ENCODE measurements around the gene ELOVL2.
"Not testable (repeated sequence)": the region's sequence is repeated elsewhere in the genome, so short reads cannot be mapped to it uniquely, and the experiment has no call there.

Gene ELOVL2

DNA sequence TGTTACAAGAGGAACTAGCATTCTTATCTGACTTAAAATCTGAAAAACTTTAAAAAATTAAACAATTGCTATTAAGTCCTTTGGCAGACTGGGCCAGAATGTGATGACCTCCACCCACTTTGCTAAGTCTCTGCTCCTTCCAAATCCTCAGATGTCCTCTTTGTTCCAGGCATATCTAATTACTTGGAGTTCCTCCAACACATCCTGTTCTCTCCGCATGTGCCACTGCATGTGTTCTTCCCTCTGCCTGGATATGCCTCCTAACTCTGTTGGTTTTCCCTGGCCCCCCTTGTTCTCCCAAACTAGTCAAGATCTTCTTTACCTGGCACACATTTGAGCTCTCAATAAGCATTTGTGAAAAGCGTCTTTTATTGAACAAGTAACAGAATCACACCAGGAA is 23.1 kb downstream of the ELOVL2 start:
- DNase-seq (ENCODE audit: low read depth): no peak

DNA sequence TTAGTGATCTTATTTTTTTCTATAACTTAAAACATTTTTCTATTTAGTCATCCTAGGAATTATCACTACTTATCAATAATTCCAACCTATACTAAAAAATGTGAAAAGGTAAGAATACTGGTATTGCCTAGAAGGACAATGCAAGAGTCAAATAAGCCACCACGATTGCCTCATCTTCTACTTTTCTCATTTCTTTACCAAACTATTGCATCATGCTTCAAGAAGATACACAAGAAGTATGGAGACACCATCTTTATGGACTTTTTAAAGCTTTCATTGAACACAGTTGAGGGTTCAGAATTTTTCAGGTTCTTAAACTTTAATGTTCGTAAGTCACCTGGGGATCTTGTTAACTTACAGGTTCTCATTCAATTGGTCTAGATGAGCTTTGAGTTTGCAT is 25.9 kb downstream of the ELOVL2 start:
- no peak for DNase-seq (ENCODE audit: low read depth)

DNA sequence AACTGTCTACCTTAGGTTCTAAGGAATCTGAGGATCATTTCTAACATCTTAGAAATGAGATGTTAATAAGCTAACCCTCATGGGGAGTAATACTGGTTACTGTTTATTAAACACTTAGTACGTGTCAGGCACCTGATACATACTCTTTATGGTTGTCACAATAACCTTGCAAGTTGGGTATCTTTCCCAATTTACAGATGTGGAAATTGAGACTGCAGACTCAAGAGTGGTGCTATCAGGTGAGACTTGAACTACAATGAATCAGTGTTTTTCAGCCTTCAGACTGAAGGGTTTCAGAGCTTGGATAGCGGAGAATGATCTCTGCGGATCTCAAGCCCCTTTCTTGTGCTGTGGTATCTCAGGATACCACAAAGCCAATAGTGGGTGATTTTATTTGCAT is 27.0 kb downstream of the ELOVL2 start:
- DNase-seq (ENCODE audit: low read depth): no peak

DNA sequence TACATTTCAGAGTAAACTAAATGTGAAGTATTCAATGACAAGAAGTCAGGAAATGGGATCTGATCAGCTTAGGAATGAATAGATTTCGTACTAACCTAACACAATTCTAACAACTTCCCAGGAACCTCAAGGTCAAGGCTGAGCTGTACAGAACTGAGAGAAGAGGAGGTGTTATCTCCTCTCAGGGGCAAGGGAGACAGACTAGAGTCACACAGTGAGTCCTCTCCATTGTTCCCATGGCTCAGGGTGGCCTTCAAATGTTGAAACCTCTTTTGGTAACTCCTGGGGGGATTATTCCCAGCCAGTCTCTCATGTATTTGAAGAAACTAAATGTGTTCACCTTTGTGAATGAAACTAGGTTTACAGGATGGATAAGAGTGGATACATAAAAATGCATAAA is 27.7 kb downstream of the ELOVL2 start:
- DNase-seq (ENCODE audit: low read depth): no peak

DNA sequence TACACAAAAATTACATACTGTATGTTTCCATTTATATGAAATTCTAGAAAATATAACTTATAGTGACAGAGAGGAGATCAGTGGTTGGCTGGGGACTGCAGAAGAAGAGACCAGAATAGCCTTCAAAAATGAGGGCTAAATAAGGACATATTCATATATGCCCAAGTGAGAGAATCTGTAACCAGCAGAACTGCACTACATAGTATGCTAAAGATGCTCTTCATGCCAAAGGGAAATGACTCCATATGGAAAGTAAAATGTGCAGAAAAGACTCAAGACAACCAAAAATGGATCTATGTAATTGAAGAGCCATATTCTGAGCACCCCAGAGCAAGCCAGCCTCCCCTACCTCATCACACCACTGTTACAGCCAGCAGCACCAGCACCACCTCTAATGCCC is 29.0 kb downstream of the ELOVL2 start:
- no peak for DNase-seq (ENCODE audit: low read depth)

DNA sequence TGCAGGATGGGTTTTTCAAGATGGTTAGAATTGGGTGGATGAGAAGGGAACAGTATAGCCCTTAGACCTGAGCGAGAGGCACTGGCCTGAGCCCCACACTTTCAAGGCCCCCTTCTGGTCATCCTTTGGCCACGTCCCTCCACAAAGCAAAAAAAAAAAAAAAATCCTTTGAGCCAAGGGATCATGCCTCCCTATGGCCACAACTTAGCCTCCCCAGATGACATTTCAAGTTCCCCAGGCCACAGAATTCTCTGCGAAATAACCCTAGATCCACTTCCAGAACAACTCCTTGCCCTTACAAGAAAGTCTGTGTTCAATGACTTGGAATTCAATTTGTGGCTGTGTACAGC is 30.4 kb downstream of the ELOVL2 start:
- DNase-seq (ENCODE audit: low read depth): no peak

DNA sequence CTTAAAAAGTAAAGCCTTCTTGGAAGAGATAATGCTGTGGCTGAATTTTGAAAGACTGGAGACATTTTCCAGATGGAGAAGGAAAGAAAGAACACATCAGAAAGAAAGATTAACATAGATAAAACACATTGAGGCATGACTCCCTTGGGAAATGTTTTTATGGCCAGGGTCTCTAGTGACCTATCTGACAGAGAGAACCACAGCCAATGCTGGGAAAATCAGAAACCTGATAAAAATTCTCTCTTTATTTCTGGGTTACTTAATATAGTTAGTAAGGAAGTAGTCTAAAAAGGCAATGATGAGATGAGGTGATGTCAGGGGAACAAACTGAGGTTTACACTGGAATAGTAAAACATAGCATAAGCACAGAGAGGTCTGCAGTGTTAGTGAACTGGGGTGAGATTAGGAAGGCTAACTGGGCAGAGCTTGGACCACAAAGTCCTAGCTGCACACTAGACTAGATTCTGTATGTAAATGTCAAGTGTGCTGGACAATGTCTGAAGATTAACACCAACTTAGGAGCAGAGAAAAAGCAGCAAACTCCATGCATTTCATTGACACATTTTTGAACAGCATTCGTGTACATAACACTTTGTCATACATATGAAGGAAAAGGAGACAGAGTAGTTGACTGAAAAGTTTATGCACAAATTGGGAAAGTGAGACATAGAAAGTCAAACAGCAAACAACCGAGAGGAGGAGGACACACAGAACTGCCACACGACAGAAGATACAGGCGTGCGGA is 31.0 kb downstream of the ELOVL2 start:
- DNase-seq (ENCODE audit: low read depth): peak; percentile 92

DNA sequence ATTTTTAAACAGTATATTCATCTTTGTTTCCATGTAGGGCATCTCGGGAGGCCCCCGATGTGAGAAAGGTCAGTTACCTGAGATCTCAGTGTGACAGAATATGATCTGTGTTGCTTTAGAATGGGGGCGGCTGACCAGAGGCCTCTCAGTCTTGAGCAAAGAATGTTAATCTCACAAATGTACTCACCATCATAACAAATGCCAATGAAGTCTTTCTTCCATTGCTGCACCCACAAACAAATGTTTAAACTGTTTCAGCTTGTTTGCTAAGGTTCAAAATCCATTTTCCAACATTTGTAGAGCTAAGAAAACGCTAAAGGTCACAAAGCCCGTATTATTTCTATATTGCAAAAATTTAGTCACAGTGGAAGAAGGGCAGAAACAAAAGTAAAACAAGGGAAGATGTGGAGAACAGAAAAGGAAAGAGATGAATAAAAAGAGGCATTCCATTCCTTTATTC is 31.8 kb downstream of the ELOVL2 start:
- no peak for DNase-seq (ENCODE audit: low read depth)

DNA sequence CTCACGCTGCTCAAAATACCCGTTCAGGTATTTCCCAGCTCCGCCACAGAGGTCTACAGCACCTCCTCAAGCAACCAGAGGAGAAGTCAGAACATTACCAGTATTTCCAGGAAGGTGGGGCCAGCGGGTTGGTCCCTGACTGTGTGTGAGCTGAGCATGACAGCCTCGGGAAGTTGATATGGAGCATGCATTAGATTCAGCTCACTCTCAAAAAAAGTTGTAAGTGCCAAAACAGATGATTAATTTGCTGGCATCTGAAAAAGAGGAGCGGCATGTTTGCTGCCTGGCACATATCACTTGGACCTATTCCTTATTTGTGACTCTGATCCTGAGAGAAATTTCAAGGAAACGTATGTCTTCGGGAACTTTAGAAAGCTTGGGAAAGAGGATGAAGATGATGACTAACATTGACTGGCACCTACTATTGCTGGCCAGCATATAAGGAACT is 32.3 kb downstream of the ELOVL2 start:
- DNase-seq (ENCODE audit: low read depth): peak; percentile 92

DNA sequence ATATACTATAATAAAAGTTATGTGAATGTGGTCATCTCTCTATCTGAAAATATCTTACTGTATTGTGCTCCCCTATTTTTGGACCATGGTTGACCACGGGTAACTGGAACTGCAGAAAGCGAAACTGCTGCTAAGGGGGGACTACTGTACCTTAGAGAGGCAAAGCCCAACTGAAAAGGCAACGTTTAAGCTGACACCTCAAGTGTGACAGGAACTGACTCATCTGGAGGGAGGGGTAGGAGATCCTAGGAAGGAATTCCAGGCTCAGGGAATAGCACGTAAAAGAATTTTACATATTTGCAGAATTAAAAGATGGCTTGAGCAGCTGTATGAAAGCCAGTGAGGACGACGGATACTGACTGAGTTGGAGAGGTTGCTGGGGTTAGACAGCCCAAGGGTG is 34.8 kb downstream of the ELOVL2 start:
- DNase-seq (ENCODE audit: low read depth): peak; percentile 44

DNA sequence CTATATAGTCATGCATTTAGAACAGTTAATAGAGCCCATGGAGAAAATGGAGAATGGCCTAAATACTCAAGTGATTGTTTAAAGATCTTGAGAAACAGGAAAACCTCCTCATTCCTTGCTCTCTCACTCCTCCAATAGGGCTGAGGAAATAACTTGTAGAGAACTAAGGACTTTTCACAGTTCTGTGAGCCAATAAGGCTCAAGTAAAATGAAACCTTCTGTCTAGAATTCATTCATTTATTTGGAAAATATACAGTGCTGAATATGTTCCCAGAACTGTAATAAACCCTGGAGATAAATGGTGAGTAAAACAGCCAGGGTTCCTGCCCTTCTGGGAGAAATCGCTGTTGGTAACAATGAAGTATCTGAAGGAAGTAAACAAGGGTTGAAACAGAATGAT is 35.3 kb downstream of the ELOVL2 start:
- peak; percentile 76 for DNase-seq (ENCODE audit: low read depth)

DNA sequence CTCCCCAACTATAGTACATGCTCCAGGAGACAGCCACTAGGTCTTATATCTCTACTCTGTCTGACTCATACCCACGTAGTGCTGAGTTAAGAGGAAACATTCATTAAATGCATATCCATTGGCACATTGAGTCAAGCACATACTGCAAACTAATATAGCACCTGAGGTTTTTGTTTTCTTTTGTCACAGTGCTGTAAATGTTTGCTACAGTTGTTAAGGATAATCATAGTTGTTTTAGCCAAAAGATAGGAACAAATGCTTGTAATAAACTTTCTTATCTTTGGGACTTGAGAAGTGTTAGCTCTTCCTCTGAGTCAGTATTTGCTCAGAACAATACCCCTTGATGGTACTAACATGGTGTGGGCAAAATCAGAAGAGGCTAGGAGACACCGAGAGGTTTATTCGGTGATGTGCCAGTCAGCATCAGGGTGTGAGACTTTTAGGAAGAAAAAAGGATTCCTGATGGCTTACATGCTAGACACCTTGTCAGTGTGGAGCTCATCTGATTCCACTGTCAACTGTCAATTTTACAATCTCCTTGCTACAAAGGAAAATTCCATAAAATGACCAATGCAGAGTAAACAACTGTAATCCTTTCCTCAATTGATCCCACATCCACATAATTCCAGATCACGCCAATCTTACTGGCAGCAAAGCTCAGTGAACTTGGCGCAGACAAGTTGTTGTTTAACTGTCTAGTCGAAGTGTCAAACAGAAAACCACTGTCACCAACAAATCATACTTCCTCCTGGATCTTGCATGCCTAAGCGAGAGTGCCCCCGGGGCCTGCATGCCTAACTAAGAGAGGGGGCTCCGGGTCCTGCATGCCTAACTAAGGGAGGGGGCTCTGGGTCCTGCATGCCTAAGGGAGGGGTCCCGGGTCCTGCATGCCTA is 36.1 kb downstream of the ELOVL2 start:
- DNase-seq (ENCODE audit: low read depth): peak; percentile 62

DNA sequence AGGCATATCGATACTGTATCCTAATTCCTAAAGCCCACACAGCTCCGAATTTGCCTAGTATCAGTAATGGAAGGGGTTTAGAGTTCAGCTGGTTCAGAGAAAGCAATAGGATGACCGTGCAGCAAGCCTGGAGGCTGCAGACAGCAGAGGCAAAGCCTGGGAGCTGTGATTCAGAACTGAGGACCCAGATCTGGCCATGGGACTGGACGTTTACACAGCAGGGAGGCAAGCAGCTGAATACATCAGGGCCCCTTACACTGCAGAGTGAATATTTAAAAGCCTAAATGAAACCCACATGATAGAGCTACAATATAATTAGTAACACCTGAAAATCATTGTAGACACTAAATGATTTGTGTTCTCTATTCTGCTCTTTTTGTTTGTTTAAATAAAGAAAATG is 38.0 kb downstream of the ELOVL2 start:
- DNase-seq (ENCODE audit: low read depth): no peak

DNA sequence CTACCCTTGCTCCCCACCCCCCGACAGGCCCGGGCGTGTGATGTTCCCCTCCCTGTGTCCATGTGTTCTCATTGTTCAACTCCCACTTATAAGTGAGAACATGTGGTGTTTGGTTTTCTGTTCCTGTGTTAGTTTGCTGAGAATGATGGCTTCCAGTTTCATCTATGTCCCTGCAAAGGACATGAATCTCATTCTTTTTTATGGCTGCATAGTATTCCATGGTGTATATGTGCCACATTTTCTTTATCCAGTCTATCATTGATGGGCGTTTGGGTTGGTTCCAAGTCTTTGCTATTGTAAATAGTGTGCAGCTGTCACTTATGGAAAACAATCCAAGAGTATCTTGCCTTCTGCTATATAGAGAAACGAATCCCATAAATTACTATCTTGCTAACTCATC is 40.8 kb downstream of the ELOVL2 start:
- not testable (repeated sequence) for DNase-seq (ENCODE audit: low read depth)

DNA sequence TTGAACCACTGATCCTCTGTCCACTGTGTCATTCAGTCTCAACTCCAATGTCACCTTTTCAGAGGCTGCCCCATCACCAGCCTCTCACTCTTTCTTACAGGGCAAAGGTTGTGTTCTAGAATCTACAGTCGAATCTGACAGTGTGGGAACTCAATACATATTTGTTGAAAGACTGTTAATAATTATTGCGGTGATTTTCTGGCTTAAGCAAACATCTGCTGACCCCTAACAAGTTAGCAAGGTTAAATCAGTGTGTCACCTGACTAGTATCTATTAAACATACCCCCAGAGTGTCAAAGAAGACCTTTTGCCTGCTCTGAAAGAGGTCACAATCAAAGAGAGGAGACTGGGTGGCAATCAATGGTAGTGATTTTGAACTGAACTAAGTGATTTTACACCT is 41.9 kb downstream of the ELOVL2 start:
- no peak for DNase-seq (ENCODE audit: low read depth)

DNA sequence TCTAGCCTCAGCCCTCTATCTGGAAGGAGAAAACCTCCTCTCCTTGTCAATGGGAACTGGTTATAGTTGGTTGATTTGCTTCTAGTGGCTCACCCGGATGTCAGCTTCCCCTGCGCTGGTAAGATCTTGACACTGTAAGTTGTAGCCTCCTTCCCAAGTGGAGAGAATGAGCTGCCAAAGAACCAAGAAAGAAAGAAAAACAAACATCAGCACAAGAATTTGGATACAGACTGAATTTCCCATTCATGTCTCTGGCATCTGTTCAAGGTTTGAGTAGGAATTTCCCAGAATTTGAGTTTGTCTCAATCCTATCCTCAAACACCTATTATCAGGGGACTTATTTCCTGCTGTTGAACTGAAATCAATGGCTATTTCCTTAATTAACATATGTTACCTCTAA is 44.1 kb downstream of the ELOVL2 start:
- no peak for DNase-seq (ENCODE audit: low read depth)

DNA sequence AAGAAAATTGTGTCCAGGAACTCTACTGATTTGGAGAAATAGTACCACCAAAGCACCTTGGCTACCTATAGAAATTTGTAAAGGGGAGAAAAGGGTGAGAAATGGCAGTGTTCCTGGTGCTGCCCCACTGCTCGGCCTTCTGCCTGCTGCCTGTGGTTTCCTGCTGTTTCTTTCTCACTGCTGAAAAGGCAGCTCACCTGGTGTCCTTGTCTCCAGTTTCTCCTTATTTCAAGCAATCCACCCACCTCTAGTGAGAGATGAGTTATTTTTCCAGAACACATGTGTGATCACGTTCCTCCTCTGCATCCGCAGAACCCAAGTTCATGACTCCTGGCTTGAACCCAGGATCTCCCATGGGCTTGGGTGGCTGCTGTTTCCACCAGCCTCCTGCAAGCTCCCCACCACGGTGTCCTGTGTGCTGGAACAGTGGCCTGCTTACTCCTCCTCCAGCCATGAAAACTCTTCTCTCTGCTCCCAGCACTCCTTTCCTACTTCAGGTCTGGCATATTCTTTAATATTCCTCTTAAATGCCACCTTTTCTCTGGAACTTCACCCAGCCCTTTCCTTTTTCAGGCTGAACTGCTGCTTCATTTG is 48.9 kb downstream of the ELOVL2 start:
- no peak for DNase-seq (ENCODE audit: low read depth)

DNA sequence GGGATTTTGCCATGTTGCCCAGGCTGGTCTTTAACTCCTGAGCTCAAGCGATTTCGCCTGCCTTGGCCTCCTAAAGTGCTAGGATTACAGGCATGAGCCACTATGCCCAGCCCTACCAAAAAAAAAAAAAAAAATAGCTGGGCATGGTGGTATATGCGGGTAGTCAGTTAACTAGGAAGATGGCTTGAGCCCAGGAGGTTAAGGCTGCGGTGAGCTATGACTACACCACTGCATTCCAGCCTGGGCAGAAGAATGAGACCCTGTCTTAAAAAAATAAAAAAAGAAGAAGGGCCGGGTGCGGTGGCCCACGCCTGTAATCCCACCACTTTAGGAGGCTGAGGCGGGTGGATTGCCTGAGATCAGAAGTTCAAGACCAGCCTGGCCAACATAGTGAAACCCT is 50.2 kb downstream of the ELOVL2 start:
- DNase-seq (ENCODE audit: low read depth): no peak

DNA sequence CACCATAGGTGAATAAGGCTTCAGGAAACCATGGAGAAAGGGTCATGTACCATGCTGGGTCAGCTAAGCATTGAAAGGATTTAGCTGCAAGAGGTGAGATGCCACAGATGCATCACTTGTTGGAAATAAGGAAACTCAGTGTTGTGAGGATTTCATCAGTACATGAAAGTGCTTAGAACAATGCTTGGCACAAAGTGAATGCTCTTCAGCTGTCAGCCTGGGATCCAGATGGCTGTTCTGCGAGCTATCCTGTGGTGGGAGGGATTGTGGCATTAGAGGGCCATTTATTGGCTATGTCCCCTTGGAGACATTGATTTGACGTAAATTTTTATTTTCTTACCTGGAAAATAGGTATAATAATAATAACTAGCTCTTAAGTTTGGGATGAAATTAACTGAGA is 53.0 kb downstream of the ELOVL2 start:
- DNase-seq (ENCODE audit: low read depth): no peak

DNA sequence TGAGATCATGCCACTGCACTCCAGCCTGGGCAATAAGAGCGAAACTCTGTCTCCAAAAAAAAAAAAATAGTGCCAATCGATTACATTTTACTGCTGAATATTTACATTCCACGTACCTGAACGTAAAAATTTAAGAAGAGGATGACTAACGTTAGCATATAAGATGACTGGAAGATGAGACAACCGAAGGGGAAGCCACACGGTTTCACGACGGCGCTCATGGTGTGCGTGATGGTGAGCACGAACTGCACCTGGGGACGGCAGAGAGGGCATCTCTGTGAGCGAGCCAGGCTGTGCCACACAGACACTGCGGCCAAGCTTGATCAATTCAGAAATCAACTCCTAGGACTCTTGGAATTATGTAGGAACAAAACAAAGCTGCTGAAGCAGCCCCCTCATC is 54.5 kb downstream of the ELOVL2 start:
- DNase-seq (ENCODE audit: low read depth): no peak

DNA sequence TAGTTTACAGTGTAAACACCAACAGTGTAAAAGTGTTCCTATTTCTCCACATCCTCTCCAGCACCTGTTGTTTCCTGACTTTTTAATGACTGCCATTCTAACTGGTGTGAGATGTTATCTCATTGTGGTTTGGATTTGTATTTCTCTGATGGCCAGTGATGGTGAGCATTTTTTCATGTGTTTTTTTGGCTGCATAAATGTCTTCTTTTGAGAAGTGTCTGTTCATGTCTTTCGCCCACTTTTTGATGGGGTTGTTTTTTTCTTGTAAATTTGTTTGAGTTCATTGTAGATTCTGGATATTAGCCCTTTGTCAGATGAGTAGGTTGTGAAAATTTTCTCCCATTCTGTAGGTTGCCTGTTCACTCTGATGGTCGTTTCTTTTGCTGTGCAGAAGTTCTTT is 59.1 kb downstream of the ELOVL2 start:
- not testable (repeated sequence) for DNase-seq (ENCODE audit: low read depth)

DNA sequence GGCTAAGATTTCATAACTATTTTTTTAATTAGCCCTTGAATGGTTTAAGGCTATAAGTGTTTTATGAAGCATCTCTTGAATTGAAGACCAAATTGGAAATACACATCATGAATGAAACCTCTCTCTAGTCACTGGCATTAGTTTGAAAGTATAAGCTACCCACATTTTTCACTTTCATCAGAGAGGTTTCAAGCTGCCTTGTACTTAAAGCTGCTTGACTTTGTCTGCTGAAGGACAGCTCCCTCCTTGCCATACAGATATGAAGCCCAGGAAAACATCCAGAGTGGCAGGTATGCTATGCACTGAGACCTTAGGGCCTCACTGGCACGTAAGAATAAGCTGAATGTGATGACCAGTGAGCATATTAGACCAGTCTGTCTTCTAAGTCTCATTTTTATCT is 62.7 kb downstream of the ELOVL2 start:
- no peak for DNase-seq (ENCODE audit: low read depth)

DNA sequence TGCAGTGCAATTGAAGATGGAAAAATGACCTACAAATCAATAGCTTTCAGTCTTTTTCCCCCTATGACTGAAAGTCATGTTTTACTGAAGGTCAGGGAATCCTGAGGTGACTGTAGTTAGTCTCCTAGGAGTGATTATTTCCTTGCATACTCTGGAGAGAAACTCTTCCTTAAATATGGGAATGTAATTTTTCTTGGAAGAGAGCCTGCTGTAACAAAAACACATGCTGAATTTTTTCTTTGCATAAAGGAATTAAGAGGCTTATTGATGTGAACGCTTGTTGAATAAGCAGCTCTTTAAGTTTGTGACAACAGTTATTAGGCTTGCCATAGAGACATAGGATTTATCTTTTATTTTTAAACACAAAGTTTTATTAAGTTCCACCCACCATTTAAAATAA is 64.5 kb downstream of the ELOVL2 start:
- DNase-seq (ENCODE audit: low read depth): no peak
